Heart left ventricle (tissue), 16 donors: Measurements from ENCODE around the gene TCF4. TPM values are rescaled to one million over a fixed set of nuclear protein-coding genes. Genes with fewer than 3 reads are reported as not detected.

Experiments
- ATAC-seq, 4 donors: fragments of 200-7000 bp; cut with Tn5 transposase; one replicate each; pipeline ENCODE4 v1.9.1; 2020 to 2022; ENCODE audit warnings: moderate library complexity in 4 of 4, mild to moderate bottlenecking in 3 of 4, moderate number of reproducible peaks in 1 of 4
- DNase-seq, 5 donors: peaks; one replicate each; pipeline ENCODE4 v3.0.0-alpha.2; 2020
- H3K27ac ChIP-seq, 12 donors: fragments of 200-600 bp; sonication (generic) in 4 of 12; one replicate each; pipeline versions ENCODE4 v1.5.0 to v1.8.0; 2016 to 2022; ENCODE audit warnings: mild to moderate bottlenecking in 2 of 12
- H3K27me3 ChIP-seq, 9 donors: fragments of 200-600 bp; sonication (generic) in 2 of 9; one replicate each; pipeline versions ENCODE4 v1.5.1 to v1.8.0; 2016 to 2022; ENCODE audit warnings: mild to moderate bottlenecking in 3 of 9
- H3K36me3 ChIP-seq, 9 donors: fragments of 200-600 bp; sonication (generic) in 2 of 9; one replicate each; pipeline versions ENCODE4 v1.5.0 to v1.8.0; 2018 to 2022; ENCODE audit warnings: mild to moderate bottlenecking in 2 of 9
- H3K4me1 ChIP-seq, 12 donors: fragments of 200-600 bp; sonication (generic) in 4 of 12; one replicate each; pipeline versions ENCODE4 v1.5.0 to v1.8.0; 2016 to 2022; ENCODE audit warnings: mild to moderate bottlenecking in 3 of 12
- H3K4me3 ChIP-seq, 12 donors: fragments of 200-600 bp; sonication (generic) in 4 of 12; one replicate each; pipeline versions ENCODE4 v1.5.0 to v1.8.0; 2017 to 2022; ENCODE audit warnings: mild to moderate bottlenecking in 9 of 12, moderate library complexity in 4 of 12
- H3K9me3 ChIP-seq, 12 donors: fragments of 200-600 bp; sonication (generic) in 4 of 12; one replicate each; pipeline versions ENCODE4 v1.5.0 to v1.8.0; 2016 to 2022; ENCODE audit warnings: mild to moderate bottlenecking in 1 of 12
- POLR2A ChIP-seq, 2 donors: fragments of 450-650 bp; IDR thresholded peaks; one replicate each; pipeline ENCODE4 v1.6.1; 2017; ENCODE audit warnings: antibody characterized with exemption in 2 of 2, mild to moderate bottlenecking in 2 of 2, moderate library complexity in 2 of 2
- WGBS, 4 donors: extraction: QIAGEN DNeasy Blood & Tissue Kit in 2 of 4; methylation state at CpG; one replicate each; pipeline versions ENCODE4 v1.1.5 to v1.1.7; 2013 to 2018; 5-methylcytosine and 5-hydroxymethylcytosine counted together
- intact Hi-C, 10 donors: fragments of 100-400 bp; cut with DNase I; formaldehyde crosslinking; loops; one replicate each; pipeline versions ENCODE4 v1.11.1 to v1.14.2; 2022
- polyA plus RNA-seq, 2 donors: library from polyadenylated mRNA; stranded (reverse); fragments of 200-250 nt; gene quantifications; one replicate each; pipeline ENCODE4 v1.2.3, GENCODE V29; 2013
- total RNA-seq, 9 donors: library from RNA; depleted of rRNA in 2 of 9; stranded (reverse); fragments of >200 nt in 2 of 9; fragmentation: NEBNext Ultra II Directional in 3 of 9; extraction: Animal tissue kit (Norgen Biotek cat#: 25700) in 3 of 9; gene quantifications; one replicate each; pipeline versions ENCODE4 v1.1.0 to v1.2.4, GENCODE V29; 2016 to 2023
- TF ChIP-seq, protein P1 (sequence below), 12 donors: fragments of 200-600 bp; sonication (generic) in 4 of 12; IDR thresholded peaks; one replicate each; pipeline versions ENCODE4 v1.5.0 to v1.8.0; 2018 to 2022; ENCODE audit warnings: antibody characterized with exemption in 12 of 12, mild to moderate bottlenecking in 5 of 12
- donor health status: ischemic (EF 13 %, LVEDD 7.1; RV severe dilation, severe dysfunction).
- donor health status: healthy with polysubstance abuse.
- donor health status: DM: no; HTN: yes; CAD: no.
- donor health status: DM: no; HTN: no; CAD: no.
- donor health status: ischemic (EF 25% LVEDD 6.9; RV normal size, moderate dysfunction).
- donor health status: ischemic (EF 25% LVEDD 5.7; RV mildly dilated, moderate dysfunction).
- donor health status: healthy.
- donor health status: DM: yes; HTN: yes; CAD: no.
- donor health status: ischemic (EF 35%, LVEDD 5.7; RV mildly dilated, moderate dysfunction).
- donor health status: nonischemic (EF 11% LVEDD 7.7; RV severe dilation, severe dysfunction).
- donor health status: DM: yes; HTN: yes; CAD: no.
- donor health status: PGD.
- donor health status: ischemic (EF 29% LVEDD 5.4; RV normal size, mild dysfunction).
- donor health status: nonischemic (EF 23%, LVEDD 6.1; RV moderate dilation, normal function).

Gene TCF4
- total and polyA plus RNA-seq, 11 donors: 12.8 to 119 (median 71.5) TPM

DNA sequence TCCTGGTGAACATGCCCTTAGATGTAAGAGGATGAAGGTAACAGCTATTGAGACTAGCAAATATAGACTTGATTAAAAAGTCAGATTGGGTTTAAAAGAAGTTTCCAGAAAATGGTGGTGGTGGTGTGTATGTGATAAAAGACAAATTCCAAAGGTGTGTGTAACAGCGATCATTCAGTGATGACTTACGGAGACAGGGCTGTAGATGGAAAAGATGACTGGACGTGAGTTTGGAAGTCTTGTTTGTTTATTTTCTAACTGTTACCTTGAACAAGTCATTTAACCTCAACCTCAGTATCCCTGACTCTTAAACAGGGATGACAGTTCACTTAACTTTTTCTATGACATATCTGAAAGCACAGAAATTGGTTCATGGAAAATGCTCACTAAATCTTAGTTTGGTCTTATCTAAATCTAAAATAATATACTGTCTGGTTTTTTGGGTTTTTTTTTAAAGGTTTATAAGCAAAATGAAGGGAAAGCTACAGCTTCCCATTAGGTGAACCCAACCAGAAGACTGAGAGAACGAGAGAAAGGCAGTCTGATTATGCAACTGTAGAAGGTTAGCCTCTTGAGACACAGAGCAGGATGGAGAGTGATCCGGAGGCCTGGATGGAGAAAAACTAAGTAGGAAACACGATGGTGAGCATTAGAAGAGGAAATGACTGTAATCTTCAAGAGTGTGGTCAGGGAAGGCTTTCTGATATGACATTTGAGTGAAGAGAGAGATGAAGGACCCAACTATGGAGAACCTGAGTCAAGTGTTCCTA, 71.9 kb downstream of the TCF4 start:
- 50 to 62% (median 59%) methylated on average over 6 of the region's 6 CpGs for WGBS, 4 donors
- DNase-seq (no peak), ATAC-seq (peak in 2 of 4 donors; percentile 50 to 61)
- peak overlapping the region in 8 of 12 donors; percentile 7 to 51 (median 18) for H3K27ac ChIP-seq
- TF ChIP-seq POLR2A (IDR thresholded peaks at IDR 0.05): no peak
- TF ChIP-seq, protein P1, sequence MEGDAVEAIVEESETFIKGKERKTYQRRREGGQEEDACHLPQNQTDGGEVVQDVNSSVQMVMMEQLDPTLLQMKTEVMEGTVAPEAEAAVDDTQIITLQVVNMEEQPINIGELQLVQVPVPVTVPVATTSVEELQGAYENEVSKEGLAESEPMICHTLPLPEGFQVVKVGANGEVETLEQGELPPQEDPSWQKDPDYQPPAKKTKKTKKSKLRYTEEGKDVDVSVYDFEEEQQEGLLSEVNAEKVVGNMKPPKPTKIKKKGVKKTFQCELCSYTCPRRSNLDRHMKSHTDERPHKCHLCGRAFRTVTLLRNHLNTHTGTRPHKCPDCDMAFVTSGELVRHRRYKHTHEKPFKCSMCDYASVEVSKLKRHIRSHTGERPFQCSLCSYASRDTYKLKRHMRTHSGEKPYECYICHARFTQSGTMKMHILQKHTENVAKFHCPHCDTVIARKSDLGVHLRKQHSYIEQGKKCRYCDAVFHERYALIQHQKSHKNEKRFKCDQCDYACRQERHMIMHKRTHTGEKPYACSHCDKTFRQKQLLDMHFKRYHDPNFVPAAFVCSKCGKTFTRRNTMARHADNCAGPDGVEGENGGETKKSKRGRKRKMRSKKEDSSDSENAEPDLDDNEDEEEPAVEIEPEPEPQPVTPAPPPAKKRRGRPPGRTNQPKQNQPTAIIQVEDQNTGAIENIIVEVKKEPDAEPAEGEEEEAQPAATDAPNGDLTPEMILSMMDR (IDR thresholded peaks at IDR 0.05): no peak
- no peak overlapping the region for H3K4me3 ChIP-seq
- peaks cover 0 to 10% (median 0%) of the 10 kb centered on the region in 12 donors for H3K9me3 ChIP-seq
- intact Hi-C loops: loop anchor here in 3 of 10 donors (5.0 to 10.0 kb wide), 3 partner anchors 66 to 281 kb away; no protein-coding TSS in a partner anchor
- H3K27me3 ChIP-seq: no peaks in the 10 kb centered on the region
- H3K4me1 ChIP-seq: peaks cover 0 to 42% (median 16%) of the 10 kb centered on the region in 12 donors
- H3K36me3 ChIP-seq: no peaks in the 10 kb centered on the region

DNA sequence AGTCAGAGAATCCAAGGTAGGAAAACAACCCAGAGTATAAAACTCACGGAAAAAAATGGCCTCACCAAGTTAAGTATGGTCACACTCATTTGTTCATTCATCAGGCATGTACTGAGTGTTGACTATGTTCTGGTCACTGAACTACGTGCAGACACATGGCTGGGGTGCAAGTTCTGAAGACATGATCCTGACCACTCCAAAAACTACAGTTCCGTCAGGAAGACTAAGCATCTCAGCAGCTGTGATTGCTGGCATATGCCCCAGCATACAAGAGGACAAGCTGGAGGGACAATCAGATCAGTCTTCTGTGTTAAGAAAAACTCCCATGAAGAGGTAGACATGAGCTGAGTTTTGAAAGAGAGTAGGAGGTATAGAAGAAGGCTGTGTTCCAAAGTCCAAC, 72.8 kb downstream of the TCF4 start:
- H3K9me3 ChIP-seq: peaks cover 0 to 10% (median 0%) of the 10 kb centered on the region in 12 donors
- DNase-seq (peak in 4 of 5 donors; percentile 45 to 64 (median 52)), ATAC-seq (peak; percentile 26 to 78 (median 58))
- peaks cover 0 to 41% (median 15%) of the 10 kb centered on the region in 12 donors for H3K4me1 ChIP-seq
- peak overlapping the region in 9 of 12 donors; percentile 12 to 51 (median 29) for H3K27ac ChIP-seq
- WGBS, 4 donors: 49 to 58% (median 53%) methylated on average over 3 of the region's 3 CpGs
- H3K36me3 ChIP-seq: no peaks in the 10 kb centered on the region
- TF ChIP-seq POLR2A (IDR thresholded peaks at IDR 0.05): no peak
- TF ChIP-seq, protein P1 (IDR thresholded peaks at IDR 0.05): no peak
- H3K27me3 ChIP-seq: no peaks in the 10 kb centered on the region
- intact Hi-C loops: loop anchor here in 3 of 10 donors (5.0 to 10.0 kb wide), 3 partner anchors 67 to 280 kb away; no protein-coding TSS in a partner anchor
- H3K4me3 ChIP-seq: no peak overlapping the region

DNA sequence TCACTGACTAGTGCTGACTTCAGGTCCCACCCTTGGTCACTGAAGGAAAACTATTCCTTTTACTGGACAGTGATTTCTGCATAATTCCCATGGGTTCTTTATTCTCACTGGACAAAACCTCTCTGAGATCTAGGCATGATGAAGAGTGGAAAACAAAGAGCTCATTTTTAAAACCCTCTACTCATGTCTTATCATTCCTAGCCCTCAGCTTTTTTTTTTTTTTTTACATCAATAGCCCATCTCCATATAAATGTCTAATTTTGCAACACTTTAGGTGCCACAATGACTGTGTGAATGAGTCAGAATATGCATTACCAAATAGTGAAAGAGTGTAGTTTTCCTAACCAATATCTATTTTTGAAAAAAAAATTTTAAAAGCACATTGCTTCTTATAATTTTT, 74.8 kb downstream of the TCF4 start:
- no peak overlapping the region for H3K4me3 ChIP-seq
- no peaks in the 10 kb centered on the region for H3K27me3 ChIP-seq
- no peak for TF ChIP-seq POLR2A (IDR thresholded peaks at IDR 0.05)
- TF ChIP-seq, protein P1 (IDR thresholded peaks at IDR 0.05): no peak
- ATAC-seq (no peak), DNase-seq (no peak)
- H3K27ac ChIP-seq: peak overlapping the region in 7 of 12 donors; percentile 3 to 91 (median 44)
- peaks cover 0 to 57% (median 22%) of the 10 kb centered on the region in 12 donors for H3K4me1 ChIP-seq
- no peaks in the 10 kb centered on the region for H3K36me3 ChIP-seq
- H3K9me3 ChIP-seq: peaks cover 0 to 10% (median 0%) of the 10 kb centered on the region in 12 donors
- intact Hi-C loops: loop anchor here in 4 of 10 donors (2.0 to 10.0 kb wide), 7 partner anchors 74 to 278 kb away; partner anchors contain the start of gene TCF4 (in 3 of the 4)

DNA sequence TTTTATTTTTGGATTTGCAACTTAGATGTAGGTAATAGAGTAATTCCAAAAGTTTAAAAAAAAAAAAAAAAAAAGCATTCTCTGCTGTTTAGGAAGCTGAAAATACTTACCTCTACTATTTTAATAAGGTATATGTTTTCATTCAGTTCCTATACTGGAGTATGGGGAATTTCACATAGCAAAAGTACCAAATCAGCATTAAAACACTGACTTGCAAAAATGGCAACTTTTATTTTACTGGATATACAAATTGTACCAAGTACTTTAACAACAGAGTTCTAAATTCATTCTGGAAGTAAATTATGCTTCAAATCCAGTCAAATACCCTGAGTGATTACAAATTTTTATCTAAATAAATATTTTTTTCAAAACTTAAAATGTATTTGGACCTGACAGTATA, 76.7 kb downstream of the TCF4 start:
- H3K27ac ChIP-seq: peak overlapping the region; percentile 1 to 94 (median 86)
- H3K4me3 ChIP-seq: peak overlapping the region in 5 of 12 donors; percentile 34 to 50 (median 39)
- no peak for ATAC-seq
- no peaks in the 10 kb centered on the region for H3K9me3 ChIP-seq
- H3K27me3 ChIP-seq: no peaks in the 10 kb centered on the region
- intact Hi-C loops: loop anchor here in 3 of 10 donors (2.0 to 10.0 kb wide), 8 partner anchors 76 to 276 kb away; partner anchors contain the start of gene TCF4 (in 3 of the 3)
- no peak for DNase-seq
- H3K36me3 ChIP-seq: no peaks in the 10 kb centered on the region
- no peak for TF ChIP-seq POLR2A (IDR thresholded peaks at IDR 0.05)
- TF ChIP-seq, protein P1 (IDR thresholded peaks at IDR 0.05): no peak
- peaks cover 0 to 64% (median 23%) of the 10 kb centered on the region in 12 donors for H3K4me1 ChIP-seq
